Ishikawa (cell line): ENCODE measurements around the gene GLT6D1.

Experiments
- EGR1 ChIP-seq: IDR thresholded peaks from 2 replicates; pipeline ENCODE4 v1.6.1; 2012
- EP300 ChIP-seq: IDR thresholded peaks from 2 replicates; pipeline ENCODE4 v1.6.1; 2012; ENCODE audit warnings: borderline replicate concordance
- TEAD4 ChIP-seq: IDR thresholded peaks from 2 replicates; pipeline ENCODE4 v1.6.1; 2012

DNA sequence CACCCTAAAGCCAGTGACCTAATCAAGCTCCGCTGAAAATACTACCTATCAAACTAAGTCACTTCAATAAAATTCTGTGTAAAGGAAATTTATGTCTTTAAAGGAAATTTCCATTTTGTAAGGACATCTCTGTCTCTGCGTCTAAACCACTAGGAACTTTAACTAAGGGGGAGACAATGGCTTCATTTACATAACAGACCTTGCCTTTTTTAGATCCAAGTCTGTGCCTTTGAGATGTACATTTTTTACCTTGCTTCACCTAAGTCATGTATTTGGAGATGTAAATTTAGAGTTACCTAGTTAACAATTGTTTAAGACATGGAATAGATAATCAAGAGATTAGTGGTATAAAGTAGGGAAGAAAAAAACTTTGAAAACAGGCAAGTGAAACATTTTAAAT lies 10.2 kb upstream of the GLT6D1 start:
- TF ChIP-seq EGR1 (no peak), EP300 (no peak), TEAD4 (no peak)
